Fibroblast of skin of scalp (primary cell): ENCODE measurements around the gene FILIP1.

ENCODE experiments used
- DNase-seq: peaks from one replicate; pipeline ENCODE4 v3.0.0-alpha.2; 2013

The FILIP1 gene

GRCh38 chr6:75331151-75331550 is 162.4 kb downstream of the FILIP1 start:
- DNase-seq, result peak; percentile 94

- DNase-seq, result no peak
These were observed 163.9 kb downstream of the FILIP1 start for GRCh38 chr6:75329703-75330102.

GRCh38 chr6:75327807-75328206 is 165.8 kb downstream of the FILIP1 start:
- DNase-seq, result no peak

GRCh38 chr6:75326557-75327258 is 166.9 kb downstream of the FILIP1 start:
- DNase-seq, result no peak

GRCh38 chr6:75318900-75319299 is 174.7 kb downstream of the FILIP1 start:
- no peak for DNase-seq

GRCh38 chr6:75317503-75318206 is 175.9 kb downstream of the FILIP1 start:
- peak; percentile 90 for DNase-seq

GRCh38 chr6:75315978-75316377 is 177.6 kb downstream of the FILIP1 start:
- DNase-seq, result no peak

- DNase-seq, result no peak
These were observed 185.2 kb downstream of the FILIP1 start for GRCh38 chr6:75308250-75308988.

- no peak for DNase-seq
These were observed 186.1 kb downstream of the FILIP1 start for GRCh38 chr6:75307364-75308004.

- no peak for DNase-seq
These were observed 187.5 kb downstream of the FILIP1 start for GRCh38 chr6:75306064-75306463.

- DNase-seq, result no peak
These were observed 188.0 kb downstream of the FILIP1 start for GRCh38 chr6:75305573-75305972.

- no peak for DNase-seq
These were observed 191.3 kb downstream of the FILIP1 start for GRCh38 chr6:75302280-75302679.

- no peak for DNase-seq
These were observed 192.1 kb downstream of the FILIP1 start for GRCh38 chr6:75301537-75301936.

GRCh38 chr6:75301088-75301487 is 192.5 kb downstream of the FILIP1 start:
- DNase-seq, result no peak

GRCh38 chr6:75300531-75300855 is 193.1 kb downstream of the FILIP1 start:
- no peak for DNase-seq

GRCh38 chr6:75299801-75300530 is 193.6 kb downstream of the FILIP1 start:
- peak; percentile 68 for DNase-seq

- peak; percentile 72 for DNase-seq
These were observed 196.5 kb downstream of the FILIP1 start for GRCh38 chr6:75296811-75297779.

GRCh38 chr6:75292555-75292954 is 201.0 kb downstream of the FILIP1 start:
- no peak for DNase-seq

GRCh38 chr6:75291744-75292143 is 201.9 kb downstream of the FILIP1 start:
- DNase-seq, result no peak

- DNase-seq, result no peak
These were observed 202.3 kb downstream of the FILIP1 start for GRCh38 chr6:75291331-75291730.
